OCI-LY1 (cell line): ENCODE results near the gene DNLZ.

Experiments
- EZH2 ChIP-seq: fragments of 200-600 bp; sonication (generic), shearing (Covaris generic); IDR thresholded peaks from 2 replicates; pipeline ENCODE4 v1.8.0; 2017; ENCODE audit warnings: borderline replicate concordance, mixed run types, mild to moderate bottlenecking, antibody characterized with exemption, low read length, moderate library complexity, mixed read lengths
- TF ChIP-seq, protein P1 (sequence below): fragments of 200-600 bp; sonication (generic), shearing (Covaris generic); IDR thresholded peaks from 2 replicates; pipeline ENCODE4 v1.5.1; 2017; ENCODE audit warnings: mild to moderate bottlenecking, antibody characterized with exemption, low read length, moderate library complexity, mixed read lengths

DNA sequence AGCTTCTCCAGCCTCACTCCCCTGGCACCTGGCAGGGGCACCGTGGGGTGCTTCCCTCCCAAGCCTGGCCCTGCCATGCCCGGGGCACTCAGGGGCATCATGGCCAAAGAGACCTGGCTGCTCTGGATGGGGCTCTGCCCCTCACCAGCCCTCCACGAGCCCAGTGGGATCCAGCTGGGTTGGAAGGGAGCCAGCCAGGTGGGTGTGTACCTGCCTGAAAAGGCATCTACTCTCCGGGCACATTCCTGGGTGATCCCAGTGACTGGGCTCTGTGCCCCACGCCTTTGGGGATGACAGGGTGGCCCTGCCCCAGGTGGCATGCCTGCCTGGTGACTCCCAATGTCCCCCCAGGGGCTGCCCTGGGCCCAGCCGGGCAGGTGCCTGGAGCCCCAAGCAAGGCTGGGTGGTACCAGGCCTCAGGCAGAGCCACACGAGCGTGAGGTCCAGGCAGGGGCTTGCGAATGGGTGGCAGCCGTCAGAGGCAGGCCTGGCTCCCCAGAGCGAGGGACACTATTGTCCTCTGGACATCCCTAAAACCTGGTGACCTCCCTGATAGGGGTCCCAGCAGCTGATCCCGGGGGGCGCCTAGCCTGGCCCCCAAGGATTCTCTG, 35.4 kb downstream of the DNLZ start:
- TF ChIP-seq, protein P1, sequence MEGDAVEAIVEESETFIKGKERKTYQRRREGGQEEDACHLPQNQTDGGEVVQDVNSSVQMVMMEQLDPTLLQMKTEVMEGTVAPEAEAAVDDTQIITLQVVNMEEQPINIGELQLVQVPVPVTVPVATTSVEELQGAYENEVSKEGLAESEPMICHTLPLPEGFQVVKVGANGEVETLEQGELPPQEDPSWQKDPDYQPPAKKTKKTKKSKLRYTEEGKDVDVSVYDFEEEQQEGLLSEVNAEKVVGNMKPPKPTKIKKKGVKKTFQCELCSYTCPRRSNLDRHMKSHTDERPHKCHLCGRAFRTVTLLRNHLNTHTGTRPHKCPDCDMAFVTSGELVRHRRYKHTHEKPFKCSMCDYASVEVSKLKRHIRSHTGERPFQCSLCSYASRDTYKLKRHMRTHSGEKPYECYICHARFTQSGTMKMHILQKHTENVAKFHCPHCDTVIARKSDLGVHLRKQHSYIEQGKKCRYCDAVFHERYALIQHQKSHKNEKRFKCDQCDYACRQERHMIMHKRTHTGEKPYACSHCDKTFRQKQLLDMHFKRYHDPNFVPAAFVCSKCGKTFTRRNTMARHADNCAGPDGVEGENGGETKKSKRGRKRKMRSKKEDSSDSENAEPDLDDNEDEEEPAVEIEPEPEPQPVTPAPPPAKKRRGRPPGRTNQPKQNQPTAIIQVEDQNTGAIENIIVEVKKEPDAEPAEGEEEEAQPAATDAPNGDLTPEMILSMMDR: no peak
- TF ChIP-seq EZH2: no peak
